NCI-H1092 treated with DMSO at 0.1 percent for 48 hours (cell line): Measurements from ENCODE around the gene ZNF385A.
"Not testable (repeated sequence)": the region's sequence is repeated elsewhere in the genome, so short reads cannot be mapped to it uniquely, and the experiment has no call there.

ENCODE experiments used
- DNase-seq: peaks from one replicate; lab custom pipeline; 2025; lab: John Stamatoyannopoulos, UW

Gene ZNF385A

GRCh38 chr12:54355104-54355815, 29.3 kb downstream of the ZNF385A start:
- DNase-seq = no peak

- DNase-seq = not testable (repeated sequence)
These were observed 30.3 kb downstream of the ZNF385A start for GRCh38 chr12:54354271-54354670.

GRCh38 chr12:54352891-54353874, 31.4 kb downstream of the ZNF385A start:
- peak; percentile 98 for DNase-seq

GRCh38 chr12:54352022-54352531, 32.5 kb downstream of the ZNF385A start:
- DNase-seq = peak; percentile 98

- peak; percentile 71 for DNase-seq
These were observed 33.2 kb downstream of the ZNF385A start for GRCh38 chr12:54351341-54351740.

- DNase-seq = no peak
These were observed 33.8 kb downstream of the ZNF385A start for GRCh38 chr12:54350743-54351142.

- no peak for DNase-seq
These were observed 34.9 kb downstream of the ZNF385A start for GRCh38 chr12:54349679-54350078.

GRCh38 chr12:54349036-54349435, 35.5 kb downstream of the ZNF385A start:
- DNase-seq = no peak

GRCh38 chr12:54341378-54342300, 42.9 kb downstream of the ZNF385A start:
- no peak for DNase-seq

GRCh38 chr12:54340846-54341245, 43.7 kb downstream of the ZNF385A start:
- no peak for DNase-seq

- DNase-seq = no peak
These were observed 45.7 kb downstream of the ZNF385A start for GRCh38 chr12:54338698-54339296.

GRCh38 chr12:54337854-54338650, 46.5 kb downstream of the ZNF385A start:
- peak; percentile 29 for DNase-seq

GRCh38 chr12:54337280-54337842, 47.2 kb downstream of the ZNF385A start:
- DNase-seq = peak; percentile 77

GRCh38 chr12:54333420-54334034, 51.0 kb downstream of the ZNF385A start:
- DNase-seq = no peak

- DNase-seq = no peak
These were observed 53.1 kb downstream of the ZNF385A start for GRCh38 chr12:54331461-54331860.

GRCh38 chr12:54330442-54330841, 54.1 kb downstream of the ZNF385A start:
- DNase-seq = no peak

- DNase-seq = no peak
These were observed 54.8 kb downstream of the ZNF385A start for GRCh38 chr12:54329759-54330158.

GRCh38 chr12:54328595-54329337, 55.8 kb downstream of the ZNF385A start:
- DNase-seq = no peak
